Endothelial cell of umbilical vein (primary cell): ENCODE data around the gene MADCAM1. TPM values are rescaled to one million over a fixed set of nuclear protein-coding genes. Genes with fewer than 3 reads are reported as not detected.

ENCODE experiments used
- BruUV-seq: library from RNA; stranded (reverse); fragments of 400-500 nt; replicated peaks from 2 replicates; lab custom pipeline; 2021; lab: Mats Ljungman, UMichigan
- CTCF ChIA-PET: fragments of 300-600, 350-600 bp; sonication (Branson Sonifier 250); formaldehyde crosslinking; loops from one replicate; lab custom pipeline; 2021; ENCODE audit warnings: antibody characterized with exemption, inconsistent platforms; lab: Charles Lee
- POLR2A ChIA-PET: fragments of 300-600, 350-600 bp; sonication (Branson Sonifier 250); formaldehyde crosslinking; loops from one replicate; lab custom pipeline; 2021; ENCODE audit warnings: antibody characterized with exemption, inconsistent platforms; lab: Charles Lee
- DNase-seq: peaks from one replicate; pipeline ENCODE4 v3.0.0-alpha.2; 2011; ENCODE audit warnings: low read depth, low spot score
- FAIRE-seq: peaks from 2 replicates; lab custom pipeline; 2011; peaks lifted over from hg19 to GRCh38; lab: Jason Lieb, UNC
- H2AFZ ChIP-seq: 2 replicates; pipeline ENCODE4 v1.6.0; 2012; ENCODE audit warnings: low read depth, low read length, control low read depth, inconsistent platforms
- H3K27ac ChIP-seq: 2 replicates; pipeline ENCODE4 v1.5.1; 2011; ENCODE audit warnings: low read depth, mild to moderate bottlenecking, control low read depth, low read length, moderate library complexity; ENCODE audit not compliant: insufficient read depth
- H3K27me3 ChIP-seq, 2 experiments: 2 replicates each; pipeline versions ENCODE4 v1.6.0 to v1.6.1; 2011; ENCODE audit warnings: low read length in 2 of 2, mixed read lengths in 1 of 2; ENCODE audit not compliant: control insufficient read depth in 2 of 2, insufficient read depth in 2 of 2
- H3K36me3 ChIP-seq, 2 experiments: 2 replicates in 1 of 2; 3 replicates in 1 of 2; pipeline ENCODE4 v1.5.1; 2011; ENCODE audit warnings: low read length in 2 of 2, mild to moderate bottlenecking in 1 of 2, moderate library complexity in 1 of 2; ENCODE audit not compliant: control insufficient read depth in 2 of 2, insufficient read depth in 2 of 2; ENCODE audit errors: extremely low read depth in 1 of 2
- H3K4me1 ChIP-seq: 3 replicates; pipeline ENCODE4 v1.5.1; 2011; ENCODE audit warnings: mild to moderate bottlenecking, low read length; ENCODE audit not compliant: control insufficient read depth, insufficient read depth; ENCODE audit errors: extremely low read depth
- H3K4me2 ChIP-seq: 2 replicates; pipeline ENCODE4 v1.6.1; 2011; ENCODE audit warnings: low read length, control low read depth, mixed read lengths; ENCODE audit not compliant: insufficient read depth
- H3K4me3 ChIP-seq, 3 experiments: fragments of 200-600 bp in 1 of 3; sonication (generic), shearing (Covaris generic) in 1 of 3; replicated peaks in 1 of 3; 2 replicates each; pipeline ENCODE4 v1.5.1; 2011 to 2016; ENCODE audit warnings: control low read depth in 3 of 3, low read length in 3 of 3, mild to moderate bottlenecking in 2 of 3, inconsistent platforms in 1 of 3, low read depth in 1 of 3, moderate library complexity in 1 of 3; ENCODE audit not compliant: insufficient read depth in 1 of 3
- H3K79me2 ChIP-seq: 2 replicates; pipeline ENCODE4 v1.6.0; 2012; ENCODE audit warnings: low read length, inconsistent platforms; ENCODE audit not compliant: control insufficient read depth, insufficient read depth
- H3K9ac ChIP-seq: replicated peaks from 2 replicates; pipeline ENCODE3; 2011; ENCODE audit warnings: low read length, control low read depth; ENCODE audit not compliant: insufficient read depth; ENCODE audit errors: extremely low read depth
- H3K9me1 ChIP-seq: replicated peaks from 3 replicates; pipeline ENCODE4 v1.6.0; 2011; ENCODE audit warnings: mild to moderate bottlenecking, low read length; ENCODE audit not compliant: control insufficient read depth, insufficient read depth; ENCODE audit errors: extremely low read depth
- H3K9me3 ChIP-seq: replicated peaks from 2 replicates; pipeline ENCODE4 v1.5.1; 2012; ENCODE audit warnings: low read length, inconsistent platforms; ENCODE audit not compliant: control insufficient read depth, insufficient read depth
- H4K20me1 ChIP-seq: replicated peaks from 2 replicates; pipeline ENCODE3; 2011; ENCODE audit warnings: mild to moderate bottlenecking, low read length; ENCODE audit not compliant: control insufficient read depth, insufficient read depth; ENCODE audit errors: extremely low read depth
- CTCF ChIP-seq, 2 donors: IDR thresholded peaks; 1 replicate in 1 of 2; 2 replicates in 1 of 2; pipeline ENCODE4 v1.5.1; 2011; ENCODE audit warnings: low read length in 2 of 2, mild to moderate bottlenecking in 2 of 2, moderate library complexity in 2 of 2, control low read depth in 1 of 2, inconsistent platforms in 1 of 2, low read depth in 1 of 2; ENCODE audit not compliant: insufficient read depth in 1 of 2; ENCODE audit errors: extremely low read depth in 1 of 2
- EZH2 ChIP-seq: IDR thresholded peaks from 2 replicates; pipeline ENCODE4 v1.6.1; 2012; ENCODE audit warnings: borderline replicate concordance, low read depth, mild to moderate bottlenecking, moderate library complexity, low read length, inconsistent platforms; ENCODE audit not compliant: severe bottlenecking
- FOS ChIP-seq: IDR thresholded peaks from 2 replicates; pipeline ENCODE4 v1.6.1; 2011; ENCODE audit warnings: mild to moderate bottlenecking, low read length, moderate library complexity, borderline replicate concordance; ENCODE audit not compliant: insufficient read depth
- GATA2 ChIP-seq: IDR thresholded peaks from 2 replicates; pipeline ENCODE4 v1.7.0; 2011; ENCODE audit warnings: low read depth, mild to moderate bottlenecking, moderate library complexity, mixed read lengths, low read length; ENCODE audit not compliant: insufficient read length, insufficient read depth
- JUN ChIP-seq: IDR thresholded peaks from 2 replicates; pipeline ENCODE4 v1.6.1; 2011; ENCODE audit warnings: borderline replicate concordance, low read depth; ENCODE audit not compliant: insufficient read length, insufficient read depth
- MAX ChIP-seq: IDR thresholded peaks from 2 replicates; pipeline ENCODE4 v1.6.1; 2011; ENCODE audit not compliant: insufficient read depth, insufficient read length
- MYC ChIP-seq: IDR thresholded peaks from one replicate; pipeline ENCODE4 v1.6.1; 2011; ENCODE audit warnings: mild to moderate bottlenecking, low read depth, low read length
- POLR2A ChIP-seq: IDR thresholded peaks from 2 replicates; pipeline ENCODE4 v1.6.1; 2012; ENCODE audit warnings: low read depth, mild to moderate bottlenecking, control low read depth, low read length
- dilution Hi-C: fragments of 300-500 bp; cut with MboI; formaldehyde crosslinking; loops from one replicate; pipeline ENCODE4 v1.15.0; 2019; ENCODE audit warnings: low sequenced_read_pairs; ENCODE audit not compliant: extremely low pct_ligation_motif_present
- intact Hi-C: fragments of 100-400 bp; cut with micrococcal nuclease; formaldehyde crosslinking; loops from one replicate; pipeline ENCODE4 v1.10.0; 2022
- polyA plus RNA-seq, 4 experiments: library from polyadenylated mRNA; depleted of rRNA in 3 of 4; stranded (reverse) in 3 of 4; unstranded in 1 of 4; fragments of >200 nt; gene quantifications; 2 replicates each; pipeline versions ENCODE4 v1.2.1 to v1.2.3, GENCODE V29; 2011 to 2012; ENCODE audit warnings: missing spikeins in 1 of 4
- total RNA-seq: library from RNA; stranded (reverse); gene quantifications from 2 replicates; pipeline ENCODE4 v1.2.3, GENCODE V29; 2021

MADCAM1 gene
- total and polyA plus RNA-seq, 2 donors (not counting 3 experiments of a cell fraction or from before 2014, with no cell fraction given) = 0.07 to 0.31 TPM

GRCh38 chr19:482186-483041 lies 13.9 kb upstream of the MADCAM1 start:
- dilution Hi-C loops = no loop called here
- CTCF ChIA-PET = interaction anchor here (1.5 to 2.0 kb wide), 2 partner anchors 13 to 24 kb away, joined by 7 read pairs; partner anchors contain the start of gene MADCAM1

More at GRCh38 chr19:482186-483041, 13.9 kb upstream of the MADCAM1 start:
- Histone ChIP-seq H3K4me3 (no peak overlapping the region), H3K4me2 (no peak overlapping the region), H4K20me1 (no peaks in the 10 kb centered on the region), H3K27ac (no peak overlapping the region), H3K9ac (no peak overlapping the region), H3K9me3 (peaks cover 6% of the 10 kb centered on the region), H3K27me3 (no peaks in the 10 kb centered on the region), H3K4me1 (no peaks in the 10 kb centered on the region), H3K9me1 (no peaks in the 10 kb centered on the region), H3K79me2 (no peaks in the 10 kb centered on the region), H2AFZ (no peak overlapping the region), H3K36me3 (no peaks in the 10 kb centered on the region)
- FAIRE-seq = peak; percentile 76
- POLR2A ChIA-PET = no interaction called here
- intact Hi-C loops = loop anchor here (10.0 kb wide), 1 partner anchor 98 kb away; no protein-coding TSS in a partner anchor
- TF ChIP-seq FOS (no peak), GATA2 (no peak), POLR2A (no peak), MAX (no peak), EZH2 (no peak), JUN (no peak), CTCF (IDR thresholded peaks at IDR 0.05; ENCODE audit: extremely low read depth in 1 of 2, insufficient read depth in 1 of 2, low read depth in 1 of 2, low read length in 2 of 2) (no peak), MYC (no peak)
- DNase-seq = no peak
- no TSS peak for BruUV-seq
